Cardiac fibroblast (primary cell): ENCODE measurements around the gene PAX5.

Source experiments
- DNase-seq, 2 donors: peaks; one replicate each; pipeline versions ENCODE4 v3.0.0 to v3.0.0-alpha.2; 2010; ENCODE audit warnings: low read depth in 2 of 2
- H3K4me3 ChIP-seq, 2 donors: replicated peaks in 1 of 2; 1 replicate in 1 of 2; 2 replicates in 1 of 2; pipeline ENCODE4 v1.5.1; 2011; ENCODE audit warnings: low read depth in 2 of 2, low read length in 2 of 2, mild to moderate bottlenecking in 2 of 2, moderate library complexity in 1 of 2
- TF ChIP-seq, protein P1 (sequence below): IDR thresholded peaks from one replicate; pipeline ENCODE4 v1.5.1; 2011; ENCODE audit warnings: low read depth, mild to moderate bottlenecking, low read length, inconsistent platforms

PAX5 gene

DNA sequence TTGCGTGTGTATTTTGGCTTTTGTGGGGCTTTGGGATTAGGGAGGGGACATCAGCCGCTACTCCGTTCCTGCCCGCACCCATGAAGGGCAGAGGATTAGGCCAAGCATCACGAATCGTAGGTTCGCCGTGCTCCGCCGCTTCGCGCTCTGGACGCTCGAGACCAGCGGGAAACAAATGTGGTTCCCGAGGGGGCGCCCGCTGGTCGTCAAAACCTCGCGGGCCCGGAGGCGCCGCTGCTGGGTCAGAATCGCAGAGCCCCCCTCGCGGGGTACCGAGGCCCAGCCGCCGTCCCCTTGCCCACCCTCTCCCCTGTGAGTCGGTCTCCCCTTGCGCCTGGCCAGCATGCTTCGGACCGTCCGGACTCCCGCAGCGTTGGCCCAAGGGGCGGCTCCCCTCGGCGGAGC is 2.3 kb upstream of the PAX5 start:
- no peak for DNase-seq
- TF ChIP-seq, protein P1, sequence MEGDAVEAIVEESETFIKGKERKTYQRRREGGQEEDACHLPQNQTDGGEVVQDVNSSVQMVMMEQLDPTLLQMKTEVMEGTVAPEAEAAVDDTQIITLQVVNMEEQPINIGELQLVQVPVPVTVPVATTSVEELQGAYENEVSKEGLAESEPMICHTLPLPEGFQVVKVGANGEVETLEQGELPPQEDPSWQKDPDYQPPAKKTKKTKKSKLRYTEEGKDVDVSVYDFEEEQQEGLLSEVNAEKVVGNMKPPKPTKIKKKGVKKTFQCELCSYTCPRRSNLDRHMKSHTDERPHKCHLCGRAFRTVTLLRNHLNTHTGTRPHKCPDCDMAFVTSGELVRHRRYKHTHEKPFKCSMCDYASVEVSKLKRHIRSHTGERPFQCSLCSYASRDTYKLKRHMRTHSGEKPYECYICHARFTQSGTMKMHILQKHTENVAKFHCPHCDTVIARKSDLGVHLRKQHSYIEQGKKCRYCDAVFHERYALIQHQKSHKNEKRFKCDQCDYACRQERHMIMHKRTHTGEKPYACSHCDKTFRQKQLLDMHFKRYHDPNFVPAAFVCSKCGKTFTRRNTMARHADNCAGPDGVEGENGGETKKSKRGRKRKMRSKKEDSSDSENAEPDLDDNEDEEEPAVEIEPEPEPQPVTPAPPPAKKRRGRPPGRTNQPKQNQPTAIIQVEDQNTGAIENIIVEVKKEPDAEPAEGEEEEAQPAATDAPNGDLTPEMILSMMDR, result no peak
- H3K4me3 ChIP-seq, result peak overlapping the region; percentile 38 to 49

DNA sequence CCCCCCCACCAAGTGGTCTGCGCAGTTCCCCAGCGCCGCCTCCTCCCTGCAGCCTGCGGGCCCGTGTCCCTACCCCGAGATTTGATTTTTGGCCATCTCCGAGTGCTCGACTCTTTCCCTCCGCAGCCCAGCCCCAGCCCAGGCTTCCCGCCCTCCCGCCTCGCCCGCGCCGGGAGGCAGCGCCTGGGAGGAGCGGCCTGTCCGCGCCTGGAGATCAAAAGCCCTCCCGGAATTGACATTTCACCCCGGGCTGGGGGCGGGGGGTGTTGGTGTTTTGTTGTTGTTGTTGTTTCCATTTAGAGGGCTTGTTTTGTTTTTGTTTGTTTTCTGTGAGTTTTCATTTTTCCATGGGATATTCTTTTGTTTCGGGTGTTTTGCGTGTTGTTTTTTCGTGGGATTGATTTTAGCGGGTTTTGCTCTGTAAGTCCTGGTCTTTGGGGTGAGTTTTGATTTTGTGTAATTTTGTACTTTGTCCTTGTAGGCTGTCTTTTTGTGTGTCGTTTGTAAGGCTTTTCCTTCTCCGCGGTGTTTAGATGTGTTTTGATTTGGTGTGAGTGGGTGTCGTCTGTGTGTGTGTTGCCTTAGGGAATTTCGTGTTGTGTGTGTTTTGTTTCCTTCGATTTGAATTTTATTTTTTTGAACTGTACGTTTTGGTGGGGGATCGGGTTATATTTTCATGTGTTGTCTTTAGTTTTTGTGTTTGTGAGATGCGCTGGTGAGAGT is 1.7 kb upstream of the PAX5 start:
- H3K4me3 ChIP-seq, result no peak overlapping the region
- peak in 1 of 2 donors; percentile 32 for DNase-seq
- TF ChIP-seq, protein P1, result no peak

DNA sequence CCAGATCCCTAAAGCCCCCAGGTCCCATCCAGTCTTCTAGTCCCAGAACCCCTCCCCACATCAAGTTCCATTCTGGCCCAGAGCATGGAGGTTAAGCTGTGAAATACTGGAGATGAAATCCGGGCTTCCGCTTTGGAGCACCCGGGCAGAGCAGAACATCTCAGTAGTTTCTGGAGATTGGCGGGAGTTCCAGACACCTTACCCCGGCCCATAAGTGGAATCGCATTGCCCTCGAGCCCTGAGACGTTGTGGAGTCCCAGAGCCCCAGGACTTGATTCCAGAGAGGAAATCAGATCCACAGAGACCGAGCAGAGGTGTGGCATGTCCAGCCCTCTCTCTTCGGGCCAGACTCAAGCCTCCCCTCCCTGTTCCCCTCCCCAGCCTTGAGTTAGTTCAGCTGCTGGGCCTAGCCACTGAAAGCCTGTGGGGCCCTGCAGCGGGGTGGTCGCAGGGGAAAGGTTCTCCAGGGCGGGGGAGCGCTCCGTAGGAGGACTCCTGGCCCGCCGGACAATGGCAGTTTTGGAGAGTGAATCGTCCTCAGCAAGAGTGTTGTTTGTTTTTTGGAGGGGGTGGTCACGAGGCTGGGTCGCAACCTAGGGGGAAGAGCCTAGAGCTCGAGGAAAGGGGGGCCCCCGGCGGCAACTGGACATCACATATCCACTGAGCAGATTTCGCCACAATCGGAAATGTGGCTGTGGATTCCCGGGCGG is 1.0 kb upstream of the PAX5 start:
- TF ChIP-seq, protein P1, result no peak
- no peak overlapping the region for H3K4me3 ChIP-seq
- no peak for DNase-seq

DNA sequence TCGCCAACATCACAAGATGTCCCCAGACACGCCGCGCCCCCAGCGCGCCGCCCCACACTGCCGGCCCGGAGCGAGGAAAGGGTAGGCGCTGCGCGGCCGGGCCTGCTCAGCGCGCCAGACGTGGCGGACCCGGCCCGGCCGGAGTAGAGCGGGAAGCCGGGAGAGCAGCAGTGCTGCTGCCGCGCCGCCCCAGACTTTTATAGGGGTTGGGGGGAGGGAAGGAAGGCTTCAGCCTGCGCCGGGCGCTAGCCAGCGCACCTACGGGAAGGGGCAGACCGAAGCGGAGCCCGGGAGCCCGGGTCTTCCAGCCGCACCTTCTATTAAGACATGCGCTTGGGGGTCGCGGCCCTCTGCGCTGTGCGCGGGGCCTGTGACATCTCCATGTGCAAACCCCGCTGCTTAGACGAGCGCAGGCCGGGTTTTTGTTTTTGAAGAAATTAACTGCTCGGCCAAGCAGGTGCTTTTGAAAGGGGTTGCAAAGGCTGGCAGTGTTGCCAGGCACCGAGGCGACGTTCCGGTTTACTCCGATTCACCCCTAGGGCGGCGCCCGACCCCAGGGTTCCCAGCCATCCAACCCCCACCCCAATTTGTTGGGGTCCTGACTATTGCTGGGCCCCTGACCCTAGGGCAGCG is 353 bp upstream of the PAX5 start:
- TF ChIP-seq, protein P1, result no peak
- no peak for DNase-seq
- H3K4me3 ChIP-seq, result no peak overlapping the region

DNA sequence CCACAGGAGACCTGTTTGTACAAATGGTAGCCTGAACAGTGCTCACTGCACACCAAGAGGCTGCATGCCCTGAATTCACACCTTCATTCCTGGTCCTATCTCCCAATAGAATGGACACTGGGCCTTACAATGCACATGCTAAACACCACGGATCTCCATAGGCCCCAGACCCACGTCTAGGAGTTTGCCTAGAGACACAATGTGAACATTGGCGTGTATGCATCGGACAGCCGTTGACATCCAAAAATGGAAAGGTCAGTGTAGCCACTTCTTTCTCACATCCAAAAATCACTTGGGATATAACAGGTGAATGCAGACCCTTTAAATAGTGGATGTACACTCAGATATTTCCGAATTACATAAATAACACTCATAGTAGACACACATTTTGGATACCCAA is 927 bp downstream of the PAX5 start:
- H3K4me3 ChIP-seq, result no peak overlapping the region
- TF ChIP-seq, protein P1, result no peak
- DNase-seq, result no peak

DNA sequence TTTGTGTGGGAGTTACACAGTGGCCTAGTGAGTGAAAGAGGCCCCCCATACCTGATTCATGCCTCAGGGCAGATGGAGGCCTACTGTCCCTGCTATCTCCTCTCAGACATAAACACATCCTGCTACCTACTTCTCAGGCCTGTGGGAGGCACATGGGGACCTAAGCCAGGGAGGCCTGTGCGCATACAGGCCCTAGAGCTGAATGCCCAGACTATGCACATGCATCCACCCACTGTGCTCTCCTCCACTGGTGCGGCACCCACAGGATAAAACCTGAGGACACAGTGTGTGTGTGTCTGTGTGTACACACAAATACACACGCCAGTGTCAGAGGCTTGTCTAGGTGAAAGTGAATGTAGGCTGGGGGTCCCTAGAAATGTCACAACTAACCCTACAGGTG is 1.4 kb downstream of the PAX5 start:
- H3K4me3 ChIP-seq, result no peak overlapping the region
- no peak for DNase-seq
- TF ChIP-seq, protein P1, result no peak
